Erythroblast (primary cell): ENCODE measurements around the gene CST3.

Source experiments
- DNase-seq, 2 experiments: peaks; one replicate each; lab custom pipeline; 2025; lab: John Stamatoyannopoulos, UW
- GATA1 ChIP-seq: IDR thresholded peaks from 2 replicates; pipeline ENCODE4 v1.6.1; 2011; ENCODE audit warnings: low read depth, mild to moderate bottlenecking, control low read depth, low read length, moderate library complexity
- POLR2A ChIP-seq: IDR thresholded peaks from 2 replicates; pipeline ENCODE4 v1.6.1; 2011; ENCODE audit warnings: mild to moderate bottlenecking, low read length

CST3 gene

DNA sequence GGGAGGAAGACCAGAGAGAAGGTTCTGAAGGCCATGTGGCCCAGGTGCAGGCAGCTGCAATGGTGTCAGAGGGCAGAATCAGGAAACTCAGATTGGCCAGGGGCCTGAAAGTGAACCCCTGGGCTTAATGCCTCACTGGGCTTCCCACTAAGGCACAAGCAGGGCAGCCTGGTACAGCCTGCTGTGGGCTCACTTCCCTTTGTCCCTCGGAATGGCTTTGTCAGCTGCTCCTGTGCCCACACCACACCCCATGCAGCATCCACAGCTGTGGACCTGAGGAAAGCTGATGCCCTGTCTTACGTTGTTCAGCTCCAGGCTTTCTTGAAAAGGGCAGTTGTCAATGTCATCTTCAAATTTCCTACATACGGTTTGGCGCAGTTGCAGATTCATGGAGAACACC is 34.4 kb downstream of the CST3 start:
- no peak for DNase-seq
- TF ChIP-seq GATA1 (no peak), POLR2A (no peak)

DNA sequence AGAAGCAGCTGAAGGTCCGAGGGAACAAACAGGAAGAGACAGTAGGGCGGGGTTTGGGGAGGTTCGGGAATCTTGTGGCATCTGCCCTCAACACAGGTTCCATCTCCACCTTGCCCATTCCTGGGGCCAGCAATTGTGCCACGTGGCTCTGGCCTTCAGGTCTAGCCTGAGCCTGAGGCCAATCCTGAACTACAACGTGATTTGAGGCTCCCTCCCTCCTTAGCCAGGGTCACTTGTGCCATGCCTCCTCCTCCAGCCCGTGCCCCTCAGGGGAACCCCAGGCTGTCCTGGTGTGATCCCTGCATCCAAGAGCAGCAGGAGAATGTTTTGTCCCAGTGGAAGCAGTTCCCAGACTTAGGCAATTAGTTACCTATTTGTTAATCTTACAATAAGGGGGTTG is 35.1 kb downstream of the CST3 start:
- DNase-seq, result no peak
- no peak for TF ChIP-seq GATA1
- no peak for TF ChIP-seq POLR2A

DNA sequence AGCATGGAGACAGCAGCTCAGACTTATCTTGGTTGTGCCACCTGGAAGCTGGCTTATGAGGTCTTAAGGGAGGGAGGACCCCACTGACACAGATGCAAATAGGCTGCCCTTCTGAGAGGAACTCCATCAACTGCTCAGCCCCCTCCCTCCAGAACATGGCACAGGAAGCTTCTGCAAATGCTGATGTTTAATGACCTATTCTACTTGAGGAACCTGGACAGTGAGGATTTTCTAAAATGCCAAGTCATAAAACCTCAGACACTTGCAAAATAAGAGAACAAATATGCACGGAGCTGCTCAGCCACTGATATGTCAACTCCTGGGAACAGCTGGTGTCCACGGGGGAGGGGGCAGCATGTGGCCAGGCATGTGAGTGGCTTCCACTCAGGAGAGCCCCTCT is 35.5 kb downstream of the CST3 start:
- no peak for TF ChIP-seq POLR2A
- no peak for TF ChIP-seq GATA1
- no peak for DNase-seq

DNA sequence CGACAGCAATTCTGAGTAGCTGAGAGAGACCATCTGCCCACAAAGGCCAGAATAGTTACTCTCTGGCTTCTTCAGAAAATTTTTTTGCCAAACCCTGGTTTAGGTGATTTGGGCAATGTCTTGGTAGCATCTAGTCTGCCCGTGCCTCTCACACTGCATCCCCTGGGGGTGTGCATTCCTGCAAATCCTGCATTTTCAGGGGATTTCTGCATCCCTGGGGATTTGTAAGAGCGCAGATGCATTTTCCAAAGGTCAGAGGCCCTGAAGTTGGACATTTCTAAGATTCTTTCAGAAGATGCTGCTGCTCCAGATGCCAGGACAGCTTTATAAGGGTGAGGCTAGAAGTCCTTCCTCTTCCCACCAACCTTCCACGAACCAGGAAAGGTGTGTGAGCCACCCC is 36.0 kb downstream of the CST3 start:
- no peak for DNase-seq
- no peak for TF ChIP-seq GATA1
- TF ChIP-seq POLR2A, result no peak

DNA sequence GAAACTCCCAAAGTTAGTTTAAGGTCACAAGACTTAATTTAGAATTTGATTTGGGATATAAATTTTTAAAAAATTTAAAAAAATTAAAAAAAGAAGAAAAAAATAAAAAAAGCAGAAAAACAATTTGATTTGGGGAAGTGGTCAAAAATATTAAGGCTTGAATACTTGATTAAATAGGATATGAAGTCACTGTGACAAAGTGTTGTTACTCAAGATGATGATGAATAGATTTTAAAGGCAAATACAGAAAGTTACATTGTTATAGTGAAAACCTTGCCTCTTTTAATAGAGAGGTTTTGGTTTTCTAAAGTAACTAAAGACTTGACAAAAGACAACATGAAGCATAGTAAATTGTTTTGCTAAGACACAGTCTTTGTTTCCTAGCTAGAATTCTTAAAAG is 39.3 kb downstream of the CST3 start:
- DNase-seq, result no peak
- TF ChIP-seq POLR2A (no peak), GATA1 (no peak)

DNA sequence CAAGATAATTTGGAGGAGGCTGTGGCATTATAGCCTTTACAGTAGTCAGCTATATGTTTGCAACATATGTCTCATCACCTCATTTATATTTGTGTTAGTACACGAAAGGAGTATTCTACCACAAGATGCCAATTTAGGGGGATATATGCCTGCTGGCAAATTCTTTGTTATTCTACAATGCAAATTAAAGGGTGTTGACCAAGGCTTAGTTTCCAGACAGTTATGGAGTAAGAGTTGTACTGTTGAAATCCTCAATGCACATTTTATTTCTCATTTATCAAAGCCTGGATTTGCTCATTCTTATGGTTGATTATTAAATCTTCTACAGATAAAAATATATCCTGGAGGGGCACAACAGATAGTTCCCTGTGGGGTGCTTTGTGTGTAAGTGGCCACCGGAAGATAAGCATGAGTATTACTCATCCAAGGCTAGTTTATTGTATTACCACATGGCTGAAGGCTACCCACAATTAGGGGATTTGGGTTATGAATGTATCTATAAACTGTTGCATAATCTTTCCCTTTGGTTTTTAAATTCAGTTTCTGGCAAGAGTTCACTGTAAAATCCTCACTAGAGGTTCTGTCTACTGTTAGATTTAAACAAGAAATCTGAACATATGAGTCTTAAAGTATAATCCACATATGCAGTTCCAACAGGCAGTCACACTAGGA is 41.0 kb downstream of the CST3 start:
- no peak for TF ChIP-seq GATA1
- no peak for DNase-seq

DNA sequence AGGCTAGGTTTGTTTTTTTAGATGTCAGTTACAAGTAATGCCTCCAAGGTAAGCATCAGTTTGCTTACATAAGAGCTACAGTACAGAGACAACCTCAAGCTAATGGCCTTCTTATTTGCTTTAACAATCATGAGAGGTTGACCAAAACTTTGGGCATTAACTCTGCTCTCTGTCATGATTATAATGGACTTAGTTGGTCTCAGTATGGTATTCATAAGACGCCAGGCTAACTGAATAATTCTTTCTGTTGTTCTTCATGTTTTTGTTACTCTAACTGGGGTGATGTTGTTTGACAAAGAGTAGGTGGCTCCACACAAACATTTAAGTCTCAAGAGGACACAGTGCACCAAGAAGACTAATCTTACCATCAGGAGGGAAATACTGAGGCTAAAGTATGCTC is 41.8 kb downstream of the CST3 start:
- no peak for TF ChIP-seq GATA1
- TF ChIP-seq POLR2A, result no peak
- no peak for DNase-seq

DNA sequence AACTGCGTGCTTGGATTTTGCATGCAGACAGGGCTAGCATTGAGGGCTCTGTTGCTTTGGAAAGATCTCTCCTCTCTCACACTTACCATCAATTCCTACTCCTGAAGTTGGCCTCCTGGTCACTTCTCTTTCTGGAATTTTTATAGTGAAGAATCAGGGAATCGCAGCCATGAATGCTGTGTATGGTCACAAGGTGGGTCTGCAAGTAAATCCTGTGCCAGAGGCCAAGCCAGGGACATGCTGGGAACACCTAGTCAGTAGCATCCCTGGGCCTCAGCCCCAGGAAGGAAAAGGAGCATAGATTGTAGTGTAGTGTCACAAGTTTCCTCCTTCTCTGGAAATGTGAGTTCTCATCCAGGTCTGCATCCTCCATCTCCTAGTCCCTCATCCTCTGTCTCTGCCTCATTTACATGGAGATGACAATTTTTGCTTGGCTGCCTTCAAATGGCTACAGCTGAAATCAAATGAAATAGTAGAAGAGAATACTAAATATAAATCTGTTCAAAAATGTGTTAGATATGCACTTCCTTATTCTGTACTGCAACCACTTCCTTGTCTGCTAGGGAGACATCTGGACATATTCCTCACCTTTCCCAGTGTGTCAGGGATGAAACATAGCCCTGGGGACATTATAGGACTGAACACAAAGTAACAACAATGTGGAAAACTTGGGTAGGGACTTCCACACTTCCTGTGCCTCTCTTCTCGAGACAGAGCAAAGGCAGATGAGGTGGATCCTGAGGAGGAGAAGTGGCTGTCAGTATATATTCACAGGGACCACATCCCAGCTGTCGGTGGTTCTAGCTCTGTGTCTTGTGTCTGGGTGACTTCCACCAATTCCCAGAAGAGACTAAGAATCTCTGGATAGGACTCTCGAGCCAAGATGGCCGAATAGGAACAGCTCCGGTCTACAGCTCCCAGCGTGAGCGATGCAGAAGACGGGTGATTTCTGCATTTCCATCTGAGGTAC is 49.0 kb downstream of the CST3 start:
- TF ChIP-seq GATA1 (no peak), POLR2A (no peak)
- no peak for DNase-seq

DNA sequence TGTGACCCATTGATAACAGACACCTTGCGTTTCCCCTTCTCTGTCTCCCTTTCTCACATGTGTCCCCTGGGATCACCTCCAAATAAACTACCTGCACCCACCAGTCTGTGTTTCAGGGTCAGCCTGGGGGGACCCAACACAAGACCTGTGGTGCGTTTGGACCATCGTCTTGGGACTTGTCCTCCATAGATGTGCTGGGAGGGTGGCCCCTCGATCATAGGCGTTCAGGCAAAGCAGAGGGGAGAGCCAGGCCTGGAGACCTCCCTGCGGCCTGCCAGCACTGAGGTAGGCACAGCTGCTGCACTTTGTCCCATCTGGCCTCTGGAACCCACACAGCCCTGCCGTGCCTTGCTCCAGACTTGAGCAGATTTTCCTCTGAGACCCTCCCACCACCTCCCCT is 50.1 kb downstream of the CST3 start:
- TF ChIP-seq GATA1 (no peak), POLR2A (no peak)
- DNase-seq, result no peak

DNA sequence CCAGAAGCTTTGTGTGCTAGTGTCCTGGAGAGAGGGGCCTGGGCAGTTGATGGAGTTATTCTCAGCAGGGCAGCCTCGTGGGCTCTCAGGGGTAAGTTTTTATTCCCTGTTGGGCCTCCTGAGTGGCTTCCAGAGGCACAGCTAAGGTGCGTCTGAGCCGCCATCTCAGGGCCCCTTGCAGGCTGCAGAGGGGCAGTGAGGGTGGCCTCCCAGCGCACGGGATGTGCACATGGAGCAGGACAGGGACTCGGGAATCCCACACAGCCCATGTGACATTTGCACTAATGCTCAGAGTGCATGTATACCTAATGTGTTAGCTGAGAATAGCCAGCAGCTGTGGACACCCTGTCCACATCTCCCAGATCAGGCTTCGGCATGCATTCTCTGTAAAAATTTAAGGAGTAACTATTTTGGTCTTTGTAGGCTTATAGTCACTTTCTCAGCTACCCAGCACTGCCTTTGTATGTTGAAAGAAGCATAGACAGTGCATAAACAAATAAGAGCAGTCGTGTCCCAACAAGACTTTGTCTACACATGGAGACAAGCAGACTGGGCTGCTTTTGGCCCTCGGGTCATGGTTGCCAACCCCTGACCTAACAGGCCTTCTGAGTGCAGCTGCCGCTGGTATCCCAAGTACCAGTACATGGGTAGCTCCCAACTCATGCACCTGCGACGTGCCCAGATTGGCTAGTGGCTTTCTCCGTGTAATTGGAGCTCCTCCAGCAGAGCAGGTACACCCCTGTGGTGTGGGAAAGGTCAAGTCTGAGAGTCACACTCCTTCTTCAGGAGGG is 50.8 kb downstream of the CST3 start:
- no peak for DNase-seq
- TF ChIP-seq GATA1 (no peak), POLR2A (no peak)

DNA sequence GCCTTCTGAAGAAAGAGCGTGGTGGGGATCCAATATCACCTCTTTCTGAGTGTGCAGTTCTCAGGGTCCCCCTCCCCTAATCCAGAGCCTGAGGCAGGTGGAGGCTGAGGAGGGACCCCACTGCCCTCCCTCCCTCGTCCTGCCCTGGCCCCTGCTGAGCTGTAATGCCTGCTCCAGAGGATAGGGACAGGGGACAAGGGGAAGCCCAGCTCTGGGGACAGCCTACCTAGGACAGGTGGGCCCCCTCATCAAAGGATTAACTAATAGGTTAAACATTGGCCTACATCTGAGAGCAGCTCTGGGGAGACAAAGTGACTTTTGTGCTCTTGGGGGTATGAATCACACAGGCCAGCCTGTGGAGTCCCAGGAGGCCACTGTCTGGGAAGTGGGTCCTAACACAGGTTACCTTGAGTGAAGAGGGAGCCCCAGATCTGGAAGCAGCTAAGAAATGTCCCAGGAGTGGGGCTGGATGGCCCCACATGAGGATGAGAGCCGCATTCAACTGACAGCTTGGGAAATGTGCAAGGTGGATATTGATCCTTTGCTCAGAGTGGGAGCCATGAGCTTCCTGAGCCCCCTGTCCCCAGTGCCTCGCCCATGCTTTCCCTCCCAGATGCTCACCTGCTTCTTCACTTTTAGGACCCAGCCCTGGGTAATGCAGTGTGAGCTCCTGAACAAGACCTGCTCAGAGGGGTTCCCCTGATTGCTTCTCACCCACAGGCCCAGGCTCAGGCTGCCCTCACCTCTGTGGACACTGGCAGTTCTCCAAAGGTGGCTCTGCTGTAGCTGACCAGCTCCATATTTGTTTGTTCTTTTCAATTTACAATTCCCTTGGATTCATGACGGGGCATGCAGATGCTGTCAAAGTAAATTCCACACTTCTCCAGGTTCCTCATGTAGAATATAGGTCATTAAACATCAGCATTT is 51.7 kb downstream of the CST3 start:
- TF ChIP-seq POLR2A (no peak), GATA1 (no peak)
- DNase-seq, result no peak

DNA sequence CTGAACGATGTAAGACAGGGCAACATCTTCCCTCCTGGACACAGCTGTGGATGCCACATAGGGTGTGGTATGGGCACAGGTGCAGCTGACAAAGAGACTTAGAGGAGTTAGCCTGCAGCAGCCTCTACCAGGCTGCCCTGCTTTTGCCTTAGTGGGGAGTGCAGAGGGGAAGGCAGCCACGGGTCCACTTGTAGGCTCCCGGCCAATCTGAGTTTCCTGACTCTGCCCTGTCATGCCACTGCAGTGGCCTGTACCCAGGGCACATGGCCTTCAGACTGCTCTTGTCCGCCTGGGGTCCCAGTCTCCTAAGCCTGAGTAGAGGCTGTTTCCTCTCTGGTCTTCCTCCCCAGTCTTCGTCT is 52.3 kb downstream of the CST3 start:
- TF ChIP-seq POLR2A (no peak), GATA1 (no peak)
- no peak for DNase-seq
